GM18498 (cell line): Measurements from ENCODE around the gene COBLL1.

Experiments used
- ATAC-seq: cut with Tn5 transposase; IDR thresholded peaks from one replicate; pipeline ENCODE4 v1.9.1; 2021; ENCODE audit warnings: mild to moderate bottlenecking, moderate library complexity; ENCODE audit not compliant: unreplicated experiment

COBLL1 gene

GRCh38 chr2:164642946-164643555 lies 198.6 kb downstream of the COBLL1 start:
- ATAC-seq = no peak

- no peak for ATAC-seq
Measured at GRCh38 chr2:164642268-164642667, 199.4 kb downstream of the COBLL1 start.
